Choroid plexus epithelial cell (primary cell): ENCODE data around the gene PFN4.
"Not testable (repeated sequence)": the region's sequence is repeated elsewhere in the genome, so short reads cannot be mapped to it uniquely, and the experiment has no call there.

ENCODE experiments used
- DNase-seq: peaks from one replicate; pipeline ENCODE4 v3.0.0-alpha.2; 2010; ENCODE audit warnings: low read depth
- H3K4me3 ChIP-seq: 2 replicates; pipeline ENCODE4 v1.5.1; 2011; ENCODE audit warnings: low read depth, mild to moderate bottlenecking, control low read depth, low read length, moderate library complexity
- CTCF ChIP-seq: conservative IDR thresholded peaks from 2 replicates; pipeline ENCODE4 v1.5.1; 2011; ENCODE audit warnings: low read depth, mild to moderate bottlenecking, control low read depth, inconsistent platforms, low read length, moderate library complexity

Gene PFN4

GRCh38 chr2:24115057-24115456 lies 8.1 kb downstream of the PFN4 start:
- DNase-seq, result peak; percentile 36
- no peak for TF ChIP-seq CTCF
- H3K4me3 ChIP-seq, result no peak overlapping the region

GRCh38 chr2:24111407-24111901 lies 11.7 kb downstream of the PFN4 start:
- peak; percentile 50 for DNase-seq
- no peak overlapping the region for H3K4me3 ChIP-seq
- no peak for TF ChIP-seq CTCF

- no peak for TF ChIP-seq CTCF
- H3K4me3 ChIP-seq, result no peak overlapping the region
- DNase-seq, result no peak
Measured at GRCh38 chr2:24110660-24111303, 12.4 kb downstream of the PFN4 start.

- H3K4me3 ChIP-seq, DNase-seq: not testable (repeated sequence)
Measured at GRCh38 chr2:24109431-24109830, 13.7 kb downstream of the PFN4 start.

GRCh38 chr2:24107336-24107735 lies 15.8 kb downstream of the PFN4 start:
- H3K4me3 ChIP-seq, result no peak overlapping the region
- DNase-seq, result no peak
- TF ChIP-seq CTCF, result no peak

- H3K4me3 ChIP-seq, result no peak overlapping the region
- no peak for TF ChIP-seq CTCF
- no peak for DNase-seq
Measured at GRCh38 chr2:24106786-24107185, 16.3 kb downstream of the PFN4 start.

GRCh38 chr2:24105816-24106215 lies 17.3 kb downstream of the PFN4 start:
- DNase-seq, result peak; percentile 7
- TF ChIP-seq CTCF, result no peak
- no peak overlapping the region for H3K4me3 ChIP-seq
